H9 (cell line): ENCODE data around the gene PDCD4. TPM values are rescaled to one million over a fixed set of nuclear protein-coding genes. Genes with fewer than 3 reads are reported as not detected.

Source experiments
- DNase-seq: peaks from one replicate; pipeline ENCODE4 v3.0.0-alpha.2; 2017
- H2AFZ ChIP-seq: one replicate; pipeline ENCODE4 v1.6.1; 2013; ENCODE audit warnings: mild to moderate bottlenecking, low read length, control low read depth, moderate library complexity
- H2AK5ac ChIP-seq: 2 replicates; pipeline ENCODE4 v1.6.1; 2013; ENCODE audit warnings: low read length, control low read depth, mixed read lengths; ENCODE audit not compliant: insufficient read length
- H2BK120ac ChIP-seq: one replicate; pipeline ENCODE4 v1.6.1; 2013; ENCODE audit warnings: low read depth, mild to moderate bottlenecking, low read length, control low read depth, inconsistent platforms; ENCODE audit not compliant: poor library complexity, severe bottlenecking
- H2BK12ac ChIP-seq: 2 replicates; pipeline ENCODE4 v1.6.1; 2013; ENCODE audit warnings: low read length, control low read depth, mixed read lengths, low read depth; ENCODE audit not compliant: insufficient read length
- H2BK15ac ChIP-seq: 2 replicates; pipeline ENCODE4 v1.6.1; 2013; ENCODE audit warnings: low read depth, low read length, control low read depth
- H2BK20ac ChIP-seq: one replicate; pipeline ENCODE4 v1.6.1; 2013; ENCODE audit warnings: low read depth, mild to moderate bottlenecking, low read length, control low read depth, inconsistent platforms; ENCODE audit not compliant: poor library complexity, severe bottlenecking
- H2BK5ac ChIP-seq: 2 replicates; pipeline ENCODE4 v1.6.1; 2013; ENCODE audit warnings: low read length, control low read depth, mixed read lengths; ENCODE audit not compliant: insufficient read length
- H3K14ac ChIP-seq: 2 replicates; pipeline ENCODE4 v1.6.1; 2013; ENCODE audit warnings: low read length, control low read depth; ENCODE audit not compliant: insufficient read depth
- H3K18ac ChIP-seq: 2 replicates; pipeline ENCODE4 v1.6.1; 2013; ENCODE audit warnings: low read depth, mild to moderate bottlenecking, mixed read lengths, low read length, control low read depth; ENCODE audit not compliant: insufficient read length
- H3K23ac ChIP-seq: 2 replicates; pipeline ENCODE4 v1.6.1; 2013; ENCODE audit warnings: low read length, control low read depth, mixed read lengths, low read depth; ENCODE audit not compliant: insufficient read length
- H3K23me2 ChIP-seq: 2 replicates; pipeline ENCODE4 v1.6.1; 2013; ENCODE audit warnings: low read depth, mild to moderate bottlenecking, mixed read lengths, low read length, control low read depth; ENCODE audit not compliant: insufficient read length, poor library complexity, severe bottlenecking
- H3K27ac ChIP-seq: 2 replicates; pipeline ENCODE4 v1.5.1; 2013; ENCODE audit warnings: low read length, control low read depth, mixed read lengths, low read depth; ENCODE audit not compliant: insufficient read length
- H3K27me3 ChIP-seq: 2 replicates; pipeline ENCODE4 v1.6.1; 2013; ENCODE audit warnings: low read length, control low read depth, inconsistent platforms; ENCODE audit not compliant: insufficient read depth
- H3K4ac ChIP-seq: 2 replicates; pipeline ENCODE4 v1.6.1; 2013; ENCODE audit warnings: low read depth, mild to moderate bottlenecking, control low read depth, inconsistent platforms, low read length, moderate library complexity
- H3K4me1 ChIP-seq: 2 replicates; pipeline ENCODE4 v1.6.1; 2013; ENCODE audit warnings: low read length, control low read depth, inconsistent platforms; ENCODE audit not compliant: insufficient read depth
- H3K4me2 ChIP-seq: 2 replicates; pipeline ENCODE4 v1.6.1; 2013; ENCODE audit warnings: low read length, control low read depth, mixed read lengths; ENCODE audit not compliant: insufficient read length, insufficient read depth
- H3K56ac ChIP-seq: 2 replicates; pipeline ENCODE4 v1.6.1; 2013; ENCODE audit warnings: low read depth, mild to moderate bottlenecking, mixed read lengths, low read length, control low read depth; ENCODE audit not compliant: insufficient read length
- H3K79me1 ChIP-seq: 2 replicates; pipeline ENCODE4 v1.6.1; 2013; ENCODE audit warnings: low read depth, mild to moderate bottlenecking, moderate library complexity, low read length, control low read depth, inconsistent platforms; ENCODE audit not compliant: insufficient read depth, poor library complexity, severe bottlenecking
- H3K79me2 ChIP-seq: 2 replicates; pipeline ENCODE4 v1.6.1; 2013; ENCODE audit warnings: low read length, control low read depth, inconsistent platforms; ENCODE audit not compliant: insufficient read depth
- H3K9ac ChIP-seq: 2 replicates; pipeline ENCODE4 v1.6.1; 2013; ENCODE audit warnings: low read length, control low read depth, mixed read lengths; ENCODE audit not compliant: insufficient read length; ENCODE audit errors: extremely low read depth
- H3K9me3 ChIP-seq: one replicate; pipeline ENCODE4 v1.6.1; 2013; ENCODE audit warnings: low read depth, low read length, inconsistent platforms; ENCODE audit not compliant: control insufficient read depth
- H3T11ph ChIP-seq: one replicate; pipeline ENCODE4 v1.6.1; 2013; ENCODE audit warnings: mild to moderate bottlenecking, low read length, control low read depth, inconsistent platforms
- H4K20me1 ChIP-seq: one replicate; pipeline ENCODE4 v1.6.1; 2013; ENCODE audit not compliant: control insufficient read depth, insufficient read length, insufficient read depth
- H4K5ac ChIP-seq: 2 replicates; pipeline ENCODE4 v1.6.1; 2013; ENCODE audit warnings: low read depth, mild to moderate bottlenecking, mixed read lengths, low read length, control low read depth; ENCODE audit not compliant: insufficient read length
- H4K8ac ChIP-seq: replicated peaks from 2 replicates; pipeline ENCODE4 v1.6.1; 2013; ENCODE audit warnings: low read length, control low read depth, mixed read lengths, low read depth; ENCODE audit not compliant: insufficient read length
- H4K91ac ChIP-seq: 2 replicates; pipeline ENCODE4 v1.6.1; 2013; ENCODE audit warnings: low read depth, mild to moderate bottlenecking, moderate library complexity, mixed read lengths, low read length, control low read depth; ENCODE audit not compliant: insufficient read length
- H3K27ac Mint-ChIP-seq, 3 experiments: 2 replicates in 2 of 3; 3 replicates in 1 of 3; pipeline ENCODE4 v1.8.0; 2020 to 2021; ENCODE audit warnings: mixed read lengths in 3 of 3, mild to moderate bottlenecking in 1 of 3, moderate library complexity in 1 of 3
- H3K27me3 Mint-ChIP-seq: 2 replicates; pipeline ENCODE4 v1.8.0; 2021; ENCODE audit warnings: low read depth, mild to moderate bottlenecking, moderate library complexity, mixed read lengths
- H3K36me3 Mint-ChIP-seq, 3 experiments: 2 replicates in 2 of 3; 3 replicates in 1 of 3; pipeline ENCODE4 v1.8.0; 2020 to 2021; ENCODE audit warnings: low read depth in 3 of 3, mixed read lengths in 3 of 3; ENCODE audit not compliant: insufficient read depth in 1 of 3
- H3K4me1 Mint-ChIP-seq, 2 experiments: 2 replicates each; pipeline ENCODE4 v1.8.0; 2020; ENCODE audit warnings: mixed read lengths in 2 of 2
- H3K4me3 Mint-ChIP-seq, 2 experiments: 2 replicates in 1 of 2; 3 replicates in 1 of 2; pipeline ENCODE4 v1.8.0; 2020 to 2021; ENCODE audit warnings: mild to moderate bottlenecking in 2 of 2, mixed read lengths in 2 of 2, moderate library complexity in 1 of 2
- H3K9me3 Mint-ChIP-seq, 2 experiments: 2 replicates in 1 of 2; 3 replicates in 1 of 2; pipeline ENCODE4 v1.8.0; 2020; ENCODE audit warnings: mild to moderate bottlenecking in 2 of 2, mixed read lengths in 2 of 2, moderate library complexity in 1 of 2
- WGBS: extraction: QIAGEN DNeasy Blood & Tissue Kit; methylation state at CpG from one replicate; pipeline ENCODE4 v1.1.7; 2013; ENCODE audit warnings: missing lambda C conversion rate, low lambda C conversion rate, mixed read lengths; ENCODE audit not compliant: insufficient read length; ENCODE audit errors: extremely low coverage; 5-methylcytosine and 5-hydroxymethylcytosine counted together
- total RNA-seq: library from RNA; stranded (reverse); gene quantifications from 2 replicates; pipeline ENCODE4 v1.2.1, GENCODE V29; 2021
- TF ChIP-seq, protein P1 (sequence below): fragments of 200-600 bp; sonication (generic); conservative IDR thresholded peaks from 3 replicates; pipeline ENCODE4 v1.8.0; 2021; ENCODE audit warnings: antibody characterized with exemption, mild to moderate bottlenecking

PDCD4 gene
- total RNA-seq, 1 experiment from 2014 or later, result 29.3 TPM

DNA sequence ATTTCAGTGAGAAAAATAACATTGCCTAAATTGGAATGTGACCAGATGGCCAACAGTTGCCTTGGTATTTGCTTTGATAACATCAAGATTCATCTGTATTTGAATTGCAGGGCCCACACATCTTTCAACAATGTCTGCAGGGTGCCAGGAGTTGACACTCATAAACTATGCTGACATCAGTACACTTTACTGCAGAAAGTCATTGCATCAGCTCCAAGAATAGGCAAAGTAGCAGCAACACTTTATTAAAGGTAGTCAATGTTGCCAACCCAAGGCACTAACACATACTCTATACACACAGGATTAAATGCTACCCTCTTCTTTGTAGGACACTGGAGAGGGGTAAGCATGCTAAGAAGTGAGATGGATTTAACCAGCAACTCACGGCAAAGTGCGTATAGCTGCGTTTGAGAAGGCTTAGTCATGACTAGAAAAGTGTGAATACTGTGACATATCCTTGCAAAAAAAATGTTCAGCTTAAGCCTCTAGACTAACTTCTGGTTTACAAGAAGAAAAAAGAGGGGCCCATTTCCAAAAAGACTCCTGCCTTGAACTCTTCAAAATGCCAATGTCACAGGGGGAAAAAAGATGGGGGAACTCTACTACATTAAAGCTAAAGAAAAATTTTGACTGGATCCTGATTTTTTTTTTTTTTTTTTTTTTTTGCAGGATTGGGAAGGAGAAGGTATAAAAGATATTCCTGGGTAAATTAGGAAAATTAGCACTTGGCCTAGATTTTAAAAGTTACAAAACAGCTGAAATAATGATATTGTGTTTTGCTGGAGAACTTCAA, 45.0 kb downstream of the PDCD4 start:
- WGBS, result no CpG with 5 or more reads among the region's 3 CpGs
- Histone ChIP-seq H2BK5ac (no peak overlapping the region), H2AFZ (no peak overlapping the region), H2BK120ac (no peak overlapping the region), H4K20me1 (no peaks in the 10 kb centered on the region), H2AK5ac (no peak overlapping the region), H4K8ac (no peak overlapping the region), H3K27ac (peak overlapping the region; percentile 16), H3K9ac (no peak overlapping the region), H3K4ac (no peak overlapping the region), H3K9me3 (no peaks in the 10 kb centered on the region), H2BK12ac (no peak overlapping the region), H2BK15ac (no peak overlapping the region), H3T11ph (no peak overlapping the region), H2BK20ac (no peak overlapping the region), H3K79me1 (no peaks in the 10 kb centered on the region), H3K4me2 (no peak overlapping the region), H3K23me2 (no peaks in the 10 kb centered on the region), H3K4me1 (peaks cover 4% of the 10 kb centered on the region; the same call in 1 of the 2 replicates), H3K14ac (no peak overlapping the region), H3K23ac (no peak overlapping the region), H3K56ac (no peak overlapping the region), H3K27me3 (no peaks in the 10 kb centered on the region), H4K5ac (no peak overlapping the region), H4K91ac (no peak overlapping the region), H3K79me2 (peaks cover 3% of the 10 kb centered on the region; the same call in 1 of the 2 replicates), H3K18ac (no peak overlapping the region)
- TF ChIP-seq, protein P1, sequence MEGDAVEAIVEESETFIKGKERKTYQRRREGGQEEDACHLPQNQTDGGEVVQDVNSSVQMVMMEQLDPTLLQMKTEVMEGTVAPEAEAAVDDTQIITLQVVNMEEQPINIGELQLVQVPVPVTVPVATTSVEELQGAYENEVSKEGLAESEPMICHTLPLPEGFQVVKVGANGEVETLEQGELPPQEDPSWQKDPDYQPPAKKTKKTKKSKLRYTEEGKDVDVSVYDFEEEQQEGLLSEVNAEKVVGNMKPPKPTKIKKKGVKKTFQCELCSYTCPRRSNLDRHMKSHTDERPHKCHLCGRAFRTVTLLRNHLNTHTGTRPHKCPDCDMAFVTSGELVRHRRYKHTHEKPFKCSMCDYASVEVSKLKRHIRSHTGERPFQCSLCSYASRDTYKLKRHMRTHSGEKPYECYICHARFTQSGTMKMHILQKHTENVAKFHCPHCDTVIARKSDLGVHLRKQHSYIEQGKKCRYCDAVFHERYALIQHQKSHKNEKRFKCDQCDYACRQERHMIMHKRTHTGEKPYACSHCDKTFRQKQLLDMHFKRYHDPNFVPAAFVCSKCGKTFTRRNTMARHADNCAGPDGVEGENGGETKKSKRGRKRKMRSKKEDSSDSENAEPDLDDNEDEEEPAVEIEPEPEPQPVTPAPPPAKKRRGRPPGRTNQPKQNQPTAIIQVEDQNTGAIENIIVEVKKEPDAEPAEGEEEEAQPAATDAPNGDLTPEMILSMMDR, result no peak
- peaks cover 0 to 6% (median 2%) of the 10 kb centered on the region in 3 experiments; a peak in 3 of 7 replicates for H3K36me3 Mint-ChIP-seq
- H3K27me3 Mint-ChIP-seq, result no peaks in the 10 kb centered on the region
- H3K4me1 Mint-ChIP-seq, result peaks cover 21 to 26% of the 10 kb centered on the region in 2 experiments
- H3K4me3 Mint-ChIP-seq, result peak overlapping the region in 1 of 2 experiments; percentile 98; a peak in 2 of 5 replicates
- DNase-seq, result no peak
- peak overlapping the region in 2 of 3 experiments; percentile 16 to 74; a peak in 2 of 7 replicates for H3K27ac Mint-ChIP-seq
- H3K9me3 Mint-ChIP-seq, result no peaks in the 10 kb centered on the region; a peak in 1 of 5 replicates
